Measurements from ENCODE around the gene CLTB.
"Not testable (repeated sequence)": the region's sequence is repeated elsewhere in the genome, so short reads cannot be mapped to it uniquely, and the experiment has no call there.

Gene CLTB, protein sequence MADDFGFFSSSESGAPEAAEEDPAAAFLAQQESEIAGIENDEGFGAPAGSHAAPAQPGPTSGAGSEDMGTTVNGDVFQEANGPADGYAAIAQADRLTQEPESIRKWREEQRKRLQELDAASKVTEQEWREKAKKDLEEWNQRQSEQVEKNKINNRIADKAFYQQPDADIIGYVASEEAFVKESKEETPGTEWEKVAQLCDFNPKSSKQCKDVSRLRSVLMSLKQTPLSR

GRCh38 chr5:176415952-176416924 lies at the start of gene CLTB:
CLTB (minus strand) TSS chr5:176416539; CDS start chr5:176416363, 176 bp downstream.
- DNase-seq (ENCODE audit: low read depth): peak; percentile 63

DNA sequence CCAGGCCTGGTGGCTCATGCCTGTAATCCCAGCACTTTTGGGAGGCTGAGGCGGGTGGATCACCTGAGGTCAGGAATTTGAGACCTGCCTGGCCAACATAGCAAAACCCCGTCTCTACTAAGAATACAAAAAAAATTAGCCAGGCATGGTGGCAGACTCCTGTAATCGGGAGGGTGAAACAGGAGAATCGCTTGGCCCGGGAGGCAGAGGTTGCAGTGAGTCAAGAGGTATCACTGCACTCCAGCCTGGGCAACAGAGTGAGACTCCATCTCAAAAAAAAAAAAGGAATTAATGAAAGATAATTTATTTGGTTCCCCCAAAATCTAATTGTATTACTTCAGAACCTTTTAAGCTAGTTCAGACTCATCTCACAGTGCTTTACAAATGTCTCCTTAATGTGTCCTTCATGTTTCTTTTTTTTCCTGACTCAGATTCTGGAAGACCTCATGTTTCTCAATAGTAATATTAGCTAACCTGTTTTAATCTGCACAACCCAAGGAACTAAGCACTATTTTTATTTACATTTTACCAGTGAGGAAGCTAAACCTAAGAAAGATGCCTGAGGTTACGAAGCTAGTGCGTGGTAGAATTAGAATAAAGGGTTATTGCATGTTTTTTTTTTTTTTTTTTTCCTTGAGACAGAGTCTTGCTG lies 46.9 kb upstream of the CLTB start:
- no peak for DNase-seq (ENCODE audit: low read depth)

DNA sequence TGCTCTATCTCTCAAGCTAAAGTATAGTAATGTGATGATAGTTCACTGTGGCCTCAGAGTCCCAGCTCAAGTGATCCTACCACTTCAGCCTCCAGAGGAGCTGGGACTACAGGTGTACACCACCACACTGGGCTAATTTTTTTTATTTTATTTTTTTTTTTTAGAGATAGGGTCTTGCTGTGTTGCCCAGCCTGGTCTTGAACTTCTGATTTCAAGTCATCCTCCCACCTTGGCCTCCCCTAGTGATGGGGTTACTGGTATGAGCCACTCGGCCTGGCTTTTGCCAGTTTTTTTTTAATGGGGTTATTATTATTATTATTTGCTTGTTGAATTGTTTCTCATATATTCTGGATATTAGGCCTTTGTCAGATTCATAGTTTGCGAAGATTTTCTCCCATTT lies 45.0 kb upstream of the CLTB start:
- no peak for DNase-seq (ENCODE audit: low read depth)

DNA sequence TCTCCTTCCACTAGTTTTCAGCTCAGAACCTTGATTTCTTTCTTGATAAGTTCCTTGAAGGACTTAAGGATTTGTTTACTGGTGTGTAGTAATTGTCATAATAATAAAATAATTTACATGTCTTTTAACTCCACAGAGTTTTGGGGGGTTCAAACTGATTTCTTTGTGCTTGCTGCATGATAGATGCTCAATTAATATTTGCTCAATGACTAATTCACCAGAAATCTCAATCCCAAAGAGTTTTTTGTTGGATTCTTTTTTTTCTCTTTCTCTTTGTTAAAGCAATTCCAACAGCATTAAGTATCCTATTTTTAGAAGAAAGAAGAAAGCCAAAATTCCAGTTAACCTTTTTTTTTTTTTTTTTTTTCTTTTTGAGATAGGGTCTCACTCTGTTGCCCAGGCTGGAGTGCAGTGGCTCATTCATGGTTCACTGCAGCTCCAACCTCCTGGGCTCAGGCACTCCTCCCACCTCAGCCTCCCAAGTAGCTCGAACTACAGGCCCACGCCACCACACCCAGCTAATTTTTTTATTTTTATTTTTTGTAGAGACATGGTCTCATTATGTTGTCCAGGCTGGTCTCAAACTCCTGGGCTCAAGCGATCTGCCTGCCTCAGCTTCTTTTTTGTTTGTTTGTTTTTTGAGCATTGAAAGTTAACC lies 42.7 kb upstream of the CLTB start:
- DNase-seq (ENCODE audit: low read depth): no peak

GRCh38 chr5:176454724-176455394 lies 38.5 kb upstream of the CLTB start:
- no peak for DNase-seq (ENCODE audit: low read depth)

DNA sequence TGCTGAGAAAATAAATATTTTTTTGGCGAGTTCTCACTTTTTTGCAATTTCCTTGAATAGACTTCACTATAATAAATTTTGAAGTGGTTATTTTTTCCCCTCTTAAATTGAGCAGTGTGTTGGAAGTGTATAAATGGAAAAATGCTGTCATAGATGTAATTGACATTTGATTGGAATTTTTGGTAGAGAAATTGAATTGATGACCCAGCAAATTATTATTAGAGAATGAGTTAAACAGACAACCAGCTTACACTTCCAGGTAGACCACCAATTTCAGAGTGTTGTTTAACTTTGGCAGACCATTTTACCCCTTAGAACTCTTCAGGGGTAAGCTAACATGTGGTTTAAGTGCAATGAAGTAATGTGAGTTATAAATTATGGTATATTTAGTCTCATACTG lies 33.7 kb upstream of the CLTB start:
- no peak for DNase-seq (ENCODE audit: low read depth)

DNA sequence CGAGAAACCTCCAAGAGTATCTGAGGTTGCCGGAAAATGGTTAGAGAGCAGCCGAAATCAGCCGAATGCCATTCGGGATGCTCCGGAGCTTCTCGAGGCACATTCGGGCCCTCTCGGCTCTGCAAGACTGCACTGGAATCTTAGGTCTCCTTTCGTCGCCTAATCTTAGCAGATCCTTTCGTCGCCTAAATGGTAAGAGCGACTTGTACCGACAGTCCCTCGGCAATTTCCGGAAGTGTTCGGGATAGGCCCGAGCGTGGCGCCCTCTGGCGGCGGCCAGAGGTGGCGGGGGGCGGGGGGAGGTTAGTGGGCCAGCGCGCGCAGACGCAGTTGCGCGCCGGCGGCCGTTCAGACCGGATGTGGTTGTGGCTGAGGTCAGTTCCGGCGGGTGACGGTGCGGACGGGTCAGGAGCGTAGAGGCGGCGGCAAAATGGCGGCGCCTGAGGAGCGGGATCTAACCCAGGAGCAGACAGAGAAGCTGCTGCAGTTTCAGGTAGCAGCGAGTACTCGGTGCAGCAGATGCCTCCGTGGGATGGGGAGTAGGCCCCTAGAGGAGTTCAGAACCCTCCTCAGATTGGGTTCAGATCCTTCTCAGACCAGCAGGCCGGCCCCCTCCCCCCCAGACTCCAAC lies 31.8 kb upstream of the CLTB start, which contains the start of gene FAF2:
FAF2 (plus strand) TSS at position 408 of the 631 bp plus-strand sequence; CDS start at position 431, 23 bp downstream.
- DNase-seq (ENCODE audit: low read depth): peak; percentile 81

- DNase-seq (ENCODE audit: low read depth): peak; percentile 41
Measured at GRCh38 chr5:176447591-176447977, 31.2 kb upstream of the CLTB start.

- DNase-seq (ENCODE audit: low read depth): no peak
Measured at GRCh38 chr5:176446884-176447590, 30.7 kb upstream of the CLTB start.

GRCh38 chr5:176446028-176446665 lies 29.8 kb upstream of the CLTB start:
- no peak for DNase-seq (ENCODE audit: low read depth)

- DNase-seq (ENCODE audit: low read depth): no peak
Measured at GRCh38 chr5:176444742-176445141, 28.4 kb upstream of the CLTB start.

- DNase-seq (ENCODE audit: low read depth): not testable (repeated sequence)
Measured at GRCh38 chr5:176442911-176443310, 26.6 kb upstream of the CLTB start.

GRCh38 chr5:176441921-176442323 lies 25.6 kb upstream of the CLTB start:
- DNase-seq (ENCODE audit: low read depth): no peak

- no peak for DNase-seq (ENCODE audit: low read depth)
Measured at GRCh38 chr5:176440927-176441706, 24.8 kb upstream of the CLTB start.

DNA sequence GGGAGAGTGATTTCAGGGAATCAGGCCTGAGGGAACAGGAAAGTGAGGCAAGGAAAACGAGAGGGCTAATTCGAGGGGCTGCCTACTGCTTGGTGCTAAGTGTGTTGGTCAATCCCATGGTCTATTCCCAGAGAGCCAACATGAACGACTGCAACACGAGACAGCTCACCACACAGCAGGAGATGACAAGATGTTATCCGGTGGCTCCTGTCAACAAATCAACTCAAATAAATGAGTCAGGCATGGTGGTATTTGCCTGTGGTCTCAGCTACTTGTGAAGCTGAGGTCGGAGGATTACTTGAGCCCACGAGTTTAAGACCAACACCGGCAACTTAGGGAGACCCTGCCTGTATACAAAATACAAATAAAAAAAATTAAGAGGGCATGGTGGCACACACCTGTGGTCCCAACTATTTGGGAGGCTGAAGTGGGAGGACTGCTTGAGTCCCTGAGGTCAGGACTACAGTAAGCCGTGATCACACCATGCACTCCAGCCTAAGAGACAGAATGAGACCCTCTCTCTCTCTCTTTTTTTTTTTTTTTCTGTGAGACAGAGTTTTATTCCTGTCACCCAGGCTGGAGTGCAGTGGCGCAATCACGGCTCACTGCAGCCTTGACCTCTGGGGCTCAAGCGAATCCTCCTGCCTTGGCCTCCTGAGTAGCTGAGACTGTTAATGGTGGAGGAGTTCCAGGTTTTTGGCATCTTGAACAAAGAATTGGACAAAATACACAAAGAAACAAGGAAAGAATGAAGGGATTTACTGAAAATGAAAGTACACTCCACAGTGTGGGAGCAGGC lies 22.8 kb upstream of the CLTB start:
- DNase-seq (ENCODE audit: low read depth): no peak

DNA sequence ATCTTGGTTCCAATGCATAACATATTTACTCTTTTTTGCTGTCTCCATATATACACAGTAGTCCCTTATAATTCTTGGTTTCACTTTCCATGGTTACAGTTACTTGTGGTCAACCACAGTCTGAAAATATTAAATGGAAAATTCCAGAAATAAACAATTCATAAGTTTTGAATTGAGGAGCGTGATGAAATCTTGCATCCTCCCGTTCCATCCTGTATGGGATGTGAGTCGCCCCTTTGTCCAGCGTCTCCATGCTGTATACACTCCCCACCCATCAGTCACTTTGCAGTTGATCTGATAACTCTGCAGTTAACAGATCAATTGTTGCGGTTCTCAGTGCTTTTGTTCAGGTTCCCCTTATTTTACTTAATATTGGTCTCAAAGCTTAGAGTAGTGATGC lies 20.3 kb upstream of the CLTB start:
- DNase-seq (ENCODE audit: low read depth): no peak

GRCh38 chr5:176432707-176433106 lies 16.4 kb upstream of the CLTB start:
- no peak for DNase-seq (ENCODE audit: low read depth)

DNA sequence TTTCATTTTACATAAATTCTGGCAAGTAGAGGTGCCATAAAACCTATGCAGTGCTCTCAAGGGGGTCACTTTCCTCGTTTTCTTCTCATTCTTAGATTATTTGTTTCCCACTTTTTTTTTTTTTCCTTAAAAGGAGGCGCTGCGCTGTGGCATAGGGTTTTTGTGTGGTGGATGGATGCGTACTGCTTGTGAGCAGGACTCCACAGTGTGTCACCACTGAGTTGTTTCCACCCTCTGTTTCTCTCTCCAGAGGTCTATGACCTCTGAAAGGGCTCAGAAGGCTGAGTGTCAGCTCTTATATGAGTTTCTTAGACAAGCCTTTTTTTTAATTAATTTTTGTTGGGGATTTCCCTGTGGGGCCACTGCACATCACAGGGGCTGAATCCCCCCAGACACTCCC lies 13.6 kb upstream of the CLTB start:
- DNase-seq (ENCODE audit: low read depth): no peak
